ENCODE measurements around the gene SCYL3.

Gene SCYL3

DNA sequence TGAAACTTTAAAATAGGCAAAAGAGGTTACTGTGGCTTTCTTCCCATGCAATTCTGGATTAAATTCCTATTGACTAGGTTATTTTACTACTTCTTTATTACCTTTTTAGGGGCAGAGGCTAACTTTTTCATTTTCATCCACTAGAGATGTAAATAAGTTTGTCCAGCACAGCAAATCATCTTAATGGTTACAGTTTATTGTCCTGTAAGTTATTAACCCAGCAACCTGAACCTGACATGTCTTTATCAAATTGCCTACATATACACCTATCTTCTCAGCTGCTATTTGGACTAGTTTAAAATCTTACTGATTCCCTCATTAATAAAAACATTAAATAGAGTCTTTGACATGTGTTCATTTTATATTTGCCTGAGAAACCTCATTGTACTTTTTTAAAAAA is 6.9 kb upstream of the SCYL3 start:
- TF ChIP-seq, protein P1, sequence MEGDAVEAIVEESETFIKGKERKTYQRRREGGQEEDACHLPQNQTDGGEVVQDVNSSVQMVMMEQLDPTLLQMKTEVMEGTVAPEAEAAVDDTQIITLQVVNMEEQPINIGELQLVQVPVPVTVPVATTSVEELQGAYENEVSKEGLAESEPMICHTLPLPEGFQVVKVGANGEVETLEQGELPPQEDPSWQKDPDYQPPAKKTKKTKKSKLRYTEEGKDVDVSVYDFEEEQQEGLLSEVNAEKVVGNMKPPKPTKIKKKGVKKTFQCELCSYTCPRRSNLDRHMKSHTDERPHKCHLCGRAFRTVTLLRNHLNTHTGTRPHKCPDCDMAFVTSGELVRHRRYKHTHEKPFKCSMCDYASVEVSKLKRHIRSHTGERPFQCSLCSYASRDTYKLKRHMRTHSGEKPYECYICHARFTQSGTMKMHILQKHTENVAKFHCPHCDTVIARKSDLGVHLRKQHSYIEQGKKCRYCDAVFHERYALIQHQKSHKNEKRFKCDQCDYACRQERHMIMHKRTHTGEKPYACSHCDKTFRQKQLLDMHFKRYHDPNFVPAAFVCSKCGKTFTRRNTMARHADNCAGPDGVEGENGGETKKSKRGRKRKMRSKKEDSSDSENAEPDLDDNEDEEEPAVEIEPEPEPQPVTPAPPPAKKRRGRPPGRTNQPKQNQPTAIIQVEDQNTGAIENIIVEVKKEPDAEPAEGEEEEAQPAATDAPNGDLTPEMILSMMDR (IDR thresholded peaks at IDR 0.05; ENCODE audit: control insufficient read depth, extremely low read depth, insufficient read depth): no peak
- no peak for DNase-seq (ENCODE audit: low read depth)
- no peak overlapping the region for H3K4me3 ChIP-seq (ENCODE audit: low read depth, low read length)

DNA sequence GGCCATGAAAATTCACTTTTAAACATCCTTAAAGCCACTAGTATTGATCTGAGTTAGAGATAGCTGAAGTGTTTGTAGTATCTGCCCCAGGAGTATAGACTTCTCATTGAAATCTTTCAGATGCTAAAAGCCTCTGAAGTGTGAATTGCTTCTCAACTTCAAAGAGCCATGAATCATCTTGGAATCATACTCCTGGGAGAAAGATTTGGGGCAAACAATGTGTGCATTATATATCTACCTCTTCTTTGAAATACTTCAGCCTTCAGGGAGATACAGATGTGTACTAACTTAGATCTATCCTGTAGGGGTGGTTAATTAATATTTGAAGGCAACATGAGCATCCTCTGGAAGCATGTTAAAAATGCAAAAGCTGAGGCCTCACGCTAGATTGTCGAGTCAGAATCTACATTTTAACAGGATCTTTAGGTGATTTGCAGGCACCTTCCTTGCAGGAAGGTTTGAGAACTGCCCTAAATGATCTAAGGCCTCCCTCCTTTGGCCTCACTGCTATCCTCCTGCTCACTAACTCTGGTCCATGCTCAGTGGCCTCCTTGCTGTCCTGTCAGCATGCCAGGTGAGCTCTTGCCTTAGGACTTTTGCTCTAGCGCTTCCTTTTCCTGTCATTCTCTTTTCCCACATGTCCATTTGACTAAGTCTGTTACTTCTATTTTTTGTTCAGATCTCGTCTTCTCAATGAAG is 6.0 kb upstream of the SCYL3 start:
- TF ChIP-seq, protein P1 (IDR thresholded peaks at IDR 0.05; ENCODE audit: control insufficient read depth, extremely low read depth, insufficient read depth): no peak
- no peak overlapping the region for H3K4me3 ChIP-seq (ENCODE audit: low read depth, low read length)
- DNase-seq (ENCODE audit: low read depth): no peak

DNA sequence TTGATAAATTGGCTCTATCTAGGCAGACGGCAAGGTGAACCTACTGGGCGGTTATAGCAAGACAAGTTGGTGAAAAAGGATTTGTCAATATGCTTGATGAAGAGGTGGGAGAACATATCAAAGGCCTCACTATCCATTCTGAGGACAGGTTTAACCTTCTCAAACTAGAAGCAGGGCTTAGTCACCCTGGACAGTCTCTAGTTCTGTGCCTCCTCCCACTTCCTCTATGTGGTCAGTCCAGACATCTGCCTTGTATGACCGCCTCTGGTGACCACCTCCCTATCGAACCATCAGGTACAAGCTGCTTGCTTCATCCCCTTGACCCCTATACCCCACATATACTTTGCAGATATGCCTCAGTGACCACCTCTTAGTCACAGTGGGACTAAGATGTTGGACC is 2.3 kb upstream of the SCYL3 start:
- TF ChIP-seq, protein P1 (IDR thresholded peaks at IDR 0.05; ENCODE audit: control insufficient read depth, extremely low read depth, insufficient read depth): no peak
- no peak overlapping the region for H3K4me3 ChIP-seq (ENCODE audit: low read depth, low read length)
- DNase-seq (ENCODE audit: low read depth): no peak

DNA sequence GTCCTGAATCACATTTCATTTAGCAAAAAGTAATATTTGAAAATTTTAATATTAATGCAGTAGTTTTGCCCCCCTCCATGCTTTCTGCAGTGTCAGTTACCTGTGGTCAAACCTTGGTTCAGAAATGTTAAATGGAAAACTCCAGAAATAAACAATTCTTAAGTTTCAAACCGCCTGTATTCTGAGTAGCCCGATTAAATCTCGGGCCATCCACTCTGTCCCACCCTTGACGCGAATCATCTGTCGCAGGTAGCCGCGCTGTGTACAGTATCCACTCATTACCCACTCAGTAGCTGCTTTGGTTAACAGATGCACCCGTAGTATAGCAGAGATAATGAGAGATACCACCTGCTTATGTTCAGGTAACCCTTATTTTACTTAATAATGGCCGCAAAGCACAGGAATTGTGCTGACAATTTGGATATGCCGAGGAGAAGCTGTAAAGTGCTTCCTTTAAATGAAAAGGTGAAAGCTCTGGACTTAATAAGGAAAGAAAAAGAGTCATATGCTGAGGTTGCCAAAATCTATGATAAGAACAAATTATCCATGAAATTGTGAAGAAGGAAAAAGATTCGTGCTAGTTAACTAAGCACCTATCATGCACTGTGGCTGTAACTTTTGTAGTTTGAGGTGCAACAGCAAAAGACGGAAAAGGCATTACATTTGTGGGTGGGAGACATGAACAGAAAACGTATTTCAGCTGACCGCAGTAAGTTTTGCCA is 889 bp upstream of the SCYL3 start:
- no peak for DNase-seq (ENCODE audit: low read depth)
- TF ChIP-seq, protein P1 (IDR thresholded peaks at IDR 0.05; ENCODE audit: control insufficient read depth, extremely low read depth, insufficient read depth): no peak
- H3K4me3 ChIP-seq (ENCODE audit: low read depth, low read length): peak overlapping the region; percentile 67

DNA sequence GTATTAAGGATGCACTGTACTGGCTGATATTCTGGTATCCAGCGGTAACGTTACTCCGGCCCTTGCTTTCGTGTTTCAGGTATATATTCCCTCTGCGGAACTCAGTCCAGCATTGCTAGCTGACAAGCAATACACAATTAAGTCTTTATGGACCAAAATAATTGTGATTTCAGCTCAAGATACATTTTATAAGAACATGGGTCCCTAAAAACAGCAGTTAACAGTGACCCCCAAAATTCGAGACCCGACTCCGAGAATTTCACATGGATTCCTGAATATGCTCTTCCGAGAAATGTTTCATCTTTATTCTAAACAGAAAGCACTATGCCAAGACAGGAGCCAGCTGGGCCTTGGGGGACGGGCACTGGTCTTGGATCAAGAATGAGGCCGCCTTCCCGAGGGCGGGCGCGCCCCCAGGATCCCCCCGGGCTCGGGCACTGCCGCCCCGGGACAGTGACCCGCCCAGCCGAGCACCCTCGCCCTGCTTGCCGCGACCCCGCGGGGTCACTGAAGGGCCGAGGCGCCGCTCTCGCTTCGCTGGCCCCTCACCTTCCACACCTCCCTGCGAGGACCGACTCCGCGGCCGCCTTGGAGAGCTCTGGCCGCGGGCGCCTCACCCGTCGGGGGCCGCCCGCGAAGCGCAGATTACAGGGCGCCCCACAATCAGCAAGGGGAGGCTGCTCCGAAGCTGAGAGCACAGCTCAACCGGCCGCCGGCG is 610 bp downstream of the SCYL3 start:
- TF ChIP-seq, protein P1 (IDR thresholded peaks at IDR 0.05; ENCODE audit: control insufficient read depth, extremely low read depth, insufficient read depth): no peak
- peak overlapping the region; percentile 67 for H3K4me3 ChIP-seq (ENCODE audit: low read depth, low read length)
- no peak for DNase-seq (ENCODE audit: low read depth)

DNA sequence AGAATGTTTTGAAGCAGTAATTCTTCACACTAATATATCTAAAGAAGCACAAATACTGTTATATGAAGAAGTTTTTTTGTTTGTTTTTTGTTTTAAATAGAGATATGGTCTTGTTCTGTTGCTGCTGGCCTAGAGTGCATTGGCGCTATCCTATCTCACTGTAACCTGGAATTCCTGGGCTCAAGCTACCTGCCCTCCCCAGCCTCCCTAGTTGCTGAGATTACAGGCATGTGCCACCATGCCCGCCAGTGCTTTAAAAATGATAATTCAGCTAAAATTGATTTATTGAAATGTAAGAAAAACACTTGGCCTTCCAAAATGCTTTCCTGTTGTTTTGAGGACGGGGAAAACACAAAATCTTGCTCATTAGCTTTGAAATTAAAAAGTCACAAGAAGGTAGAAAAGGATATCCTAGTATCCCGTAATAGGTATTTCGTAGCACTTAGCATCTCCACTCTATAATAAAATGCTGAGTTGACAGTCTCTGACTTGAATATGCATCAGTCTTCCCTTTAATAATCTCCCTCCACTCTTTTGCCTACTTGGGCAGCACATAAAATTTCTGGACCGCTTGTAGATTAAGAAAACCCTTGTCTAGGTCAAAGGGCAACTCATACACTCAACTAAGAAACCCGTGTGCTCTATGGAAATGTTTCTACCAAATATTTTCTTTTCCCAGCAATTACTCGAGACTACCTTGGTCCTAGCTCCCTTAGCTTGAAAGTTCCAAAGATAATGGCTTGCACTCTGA is 1.3 kb downstream of the SCYL3 start:
- DNase-seq (ENCODE audit: low read depth): no peak
- peak overlapping the region; percentile 67 for H3K4me3 ChIP-seq (ENCODE audit: low read depth, low read length)
- TF ChIP-seq, protein P1 (IDR thresholded peaks at IDR 0.05; ENCODE audit: control insufficient read depth, extremely low read depth, insufficient read depth): no peak

Data from LNCaP clone FGC (cell line).